ENCODE results near the gene TOX2.

The TOX2 gene

GRCh38 chr20:44085616-44086434, 171.2 kb downstream of the TOX2 start:
- no peak for DNase-seq

- no peak for DNase-seq
Observed at GRCh38 chr20:44087051-44087856, 172.6 kb downstream of the TOX2 start.

DNA sequence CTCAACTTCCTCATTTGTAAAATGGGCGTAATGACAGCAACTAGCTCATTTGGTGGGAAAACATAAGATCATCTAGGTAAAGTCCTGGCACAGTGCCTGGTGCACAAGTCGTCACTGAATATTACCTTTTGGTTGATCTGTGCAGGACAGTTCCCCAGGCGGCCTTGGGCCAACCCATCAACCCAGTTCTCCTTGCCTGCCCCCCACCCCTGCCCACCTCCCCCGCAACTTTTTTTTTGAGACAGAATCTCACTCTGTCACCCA, 173.1 kb downstream of the TOX2 start:
- DNase-seq: no peak

- DNase-seq: no peak
Observed at GRCh38 chr20:44089987-44090674, 175.5 kb downstream of the TOX2 start.

GRCh38 chr20:44091026-44091425, 176.4 kb downstream of the TOX2 start:
- no peak for DNase-seq

DNA sequence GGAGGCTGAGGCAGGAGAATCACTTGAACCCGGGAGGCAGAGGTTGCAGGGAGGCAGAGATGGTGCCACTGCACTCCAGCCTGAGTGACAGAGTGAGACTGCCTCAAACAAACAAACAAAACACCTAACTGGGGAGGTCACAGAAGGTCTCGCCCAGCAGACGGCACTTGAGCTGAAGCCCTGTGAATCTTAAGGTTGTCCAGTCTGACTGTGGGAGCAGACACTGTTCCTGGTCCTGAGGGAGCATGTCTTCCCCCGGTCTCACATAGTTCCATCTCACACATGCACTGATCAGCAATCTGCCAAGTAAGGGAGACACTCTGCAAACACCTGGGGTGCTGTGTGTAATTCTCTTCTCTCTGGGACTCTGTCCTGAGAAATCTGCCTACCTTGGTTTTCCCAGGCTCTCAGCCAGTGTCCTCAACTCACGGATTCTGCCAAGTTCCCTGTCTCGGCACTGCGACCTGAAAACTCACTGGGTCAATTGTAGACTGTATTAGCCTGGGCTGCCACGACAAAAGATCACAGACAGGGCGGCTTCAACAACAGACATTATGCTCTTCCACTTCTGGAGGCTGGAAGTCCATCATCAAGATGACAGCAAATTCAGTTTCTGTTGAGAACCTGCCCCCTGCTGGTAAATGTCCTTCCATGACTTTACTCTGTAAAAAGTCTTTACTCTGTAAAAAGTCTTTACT, 178.0 kb downstream of the TOX2 start:
- no peak for DNase-seq

- DNase-seq: no peak
Observed at GRCh38 chr20:44093249-44093582, 178.6 kb downstream of the TOX2 start.

DNA sequence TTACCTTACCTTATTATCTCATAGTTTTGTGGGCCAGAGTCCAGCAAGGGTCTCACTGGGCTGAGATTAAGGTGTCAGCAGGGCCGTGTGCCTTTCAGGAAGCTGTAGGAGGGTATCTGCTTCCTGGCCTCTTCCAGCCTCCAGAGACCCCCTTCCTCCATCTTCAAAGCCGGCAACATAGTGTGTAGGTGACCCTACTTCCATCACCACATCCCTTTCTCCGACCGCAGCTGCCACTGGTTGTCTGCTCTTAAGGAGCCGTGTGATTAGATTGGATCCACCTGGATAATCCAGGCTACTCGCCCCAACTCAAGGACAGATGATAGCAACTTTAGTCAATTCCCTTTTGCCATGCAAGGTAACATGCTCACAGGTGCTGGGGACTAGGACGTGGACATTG, 181.2 kb downstream of the TOX2 start:
- DNase-seq: no peak

GRCh38 chr20:44097521-44098255, 183.0 kb downstream of the TOX2 start:
- no peak for DNase-seq

- DNase-seq: no peak
Observed at GRCh38 chr20:44098256-44098630, 183.6 kb downstream of the TOX2 start.

GRCh38 chr20:44098657-44099056, 184.0 kb downstream of the TOX2 start:
- DNase-seq: no peak

DNA sequence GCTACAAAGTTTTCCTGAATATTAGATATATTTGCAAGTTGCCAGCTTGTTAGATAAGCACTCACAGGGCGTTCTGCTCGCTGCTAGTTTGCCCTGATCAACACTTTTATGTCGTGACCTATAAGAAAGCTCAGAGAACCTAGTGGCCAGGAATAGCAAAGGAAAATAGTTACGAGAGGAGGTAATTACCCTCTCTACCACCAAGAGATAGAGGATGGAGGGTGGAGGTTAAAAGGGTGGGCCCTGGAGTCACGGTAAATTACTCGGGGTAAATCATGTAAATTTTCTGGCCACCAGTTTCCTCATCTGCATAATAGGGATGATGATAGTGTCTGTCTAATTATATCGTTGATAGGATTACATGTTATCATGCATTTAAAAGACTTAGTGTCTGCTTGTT, 185.2 kb downstream of the TOX2 start:
- no peak for DNase-seq

DNA sequence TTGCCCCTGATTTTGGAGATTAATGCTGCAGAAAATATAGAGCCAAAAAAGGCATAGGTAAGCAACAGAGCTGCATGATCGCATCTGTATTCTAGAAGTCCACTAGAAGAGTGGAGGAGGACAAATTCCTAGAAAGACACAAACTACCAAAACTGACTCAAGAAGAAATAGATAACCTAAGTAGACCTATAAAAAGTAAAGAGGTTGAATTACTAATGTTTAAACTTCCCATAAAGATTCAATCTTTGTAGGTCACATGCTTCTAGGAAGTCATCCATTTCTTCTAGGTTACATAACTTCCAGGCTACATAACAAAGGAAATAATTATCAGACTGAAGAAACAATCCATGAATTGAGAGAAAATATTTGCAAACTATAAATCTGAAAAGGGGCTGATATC, 187.9 kb downstream of the TOX2 start:
- DNase-seq: no peak

- no peak for DNase-seq
Observed at GRCh38 chr20:44104798-44105517, 190.3 kb downstream of the TOX2 start.

- no peak for DNase-seq
Observed at GRCh38 chr20:44106615-44107014, 192.0 kb downstream of the TOX2 start.

- DNase-seq: no peak
Observed at GRCh38 chr20:44109951-44110361, 195.3 kb downstream of the TOX2 start.

DNA sequence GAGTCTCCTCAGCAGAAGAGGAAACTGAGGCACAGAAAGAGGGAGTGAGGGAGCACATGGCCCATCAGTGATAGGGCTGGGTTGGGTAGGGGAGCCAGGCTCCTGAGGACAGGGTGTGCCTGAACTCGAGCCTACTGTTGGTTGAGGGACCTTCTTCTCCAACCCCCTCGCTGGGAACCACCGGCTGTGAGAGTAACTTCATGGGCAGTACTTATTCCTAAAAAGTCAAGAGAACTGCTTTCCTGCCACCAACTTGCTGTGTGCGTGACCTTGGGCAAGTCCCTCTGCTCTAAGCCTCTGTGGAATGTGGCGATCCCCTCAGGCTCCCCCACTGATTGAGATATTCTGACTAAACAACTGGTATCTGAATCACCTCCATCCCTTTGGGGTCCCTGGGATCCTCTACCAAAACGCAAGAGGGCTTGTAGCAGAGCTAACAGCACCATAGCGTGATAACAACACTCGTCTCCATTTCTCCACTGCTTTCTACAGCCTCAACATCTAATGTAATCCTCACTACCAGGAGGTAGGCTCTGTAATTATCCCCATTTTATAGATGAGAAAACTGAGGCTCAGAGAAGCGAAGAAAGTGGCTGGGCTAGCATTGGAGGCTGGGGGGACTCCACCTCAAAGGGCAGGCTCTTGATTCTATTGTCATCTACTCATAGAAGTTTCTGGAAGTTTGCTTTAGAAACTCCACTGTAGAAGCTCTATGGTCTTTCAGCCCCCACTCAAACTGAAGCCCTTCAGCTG, 196.3 kb downstream of the TOX2 start:
- DNase-seq: no peak

DNA sequence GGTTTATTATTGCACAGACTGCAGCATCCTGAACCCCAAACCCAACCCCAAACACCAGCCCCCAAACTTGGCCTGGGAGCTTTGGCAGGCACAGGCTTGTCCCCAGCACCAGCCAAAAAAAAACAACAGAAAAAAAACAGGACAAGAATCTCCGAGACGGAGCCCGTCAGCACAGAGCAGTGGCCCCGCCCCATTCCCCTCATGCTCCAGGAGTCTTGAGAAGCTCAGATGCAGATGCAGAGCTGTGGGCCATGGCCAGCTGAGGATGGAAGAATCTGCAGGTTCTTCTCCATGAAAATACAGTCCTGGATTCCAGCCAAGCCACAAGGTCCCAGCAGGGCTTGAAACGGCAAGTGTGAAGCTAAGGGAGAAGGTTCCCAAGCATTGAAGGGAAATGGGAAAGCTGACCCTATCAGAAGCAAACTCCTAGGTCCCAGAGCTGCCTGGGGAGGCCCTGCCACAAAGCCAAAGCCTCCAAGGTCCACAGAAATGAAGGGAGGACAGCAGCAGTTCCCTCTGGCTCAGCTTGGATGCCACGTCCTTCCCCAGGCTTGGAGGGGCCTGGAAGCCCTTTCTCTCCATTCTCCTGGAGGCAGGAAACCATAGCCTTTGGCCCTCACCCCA, 197.2 kb downstream of the TOX2 start:
- no peak for DNase-seq

DNA sequence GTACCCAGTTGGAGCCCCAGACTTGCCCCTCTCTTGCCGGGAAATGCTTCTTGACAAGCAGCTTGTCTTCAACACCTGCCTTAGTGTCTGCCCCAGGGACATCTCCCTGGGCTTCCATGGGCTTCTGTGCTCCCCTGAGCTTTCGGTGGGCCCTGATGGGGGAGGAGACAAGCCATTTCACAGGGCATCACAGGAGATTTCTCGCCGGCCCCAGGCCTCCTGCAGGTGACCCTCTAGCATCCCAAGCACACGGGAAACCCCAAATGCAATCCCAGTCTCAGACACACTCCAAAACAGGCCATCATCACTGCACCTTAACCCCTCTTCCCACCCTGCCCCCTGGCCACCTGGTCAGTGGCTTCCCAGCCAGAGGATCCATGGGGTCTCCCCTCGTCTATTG, 197.8 kb downstream of the TOX2 start:
- DNase-seq: no peak

DNA sequence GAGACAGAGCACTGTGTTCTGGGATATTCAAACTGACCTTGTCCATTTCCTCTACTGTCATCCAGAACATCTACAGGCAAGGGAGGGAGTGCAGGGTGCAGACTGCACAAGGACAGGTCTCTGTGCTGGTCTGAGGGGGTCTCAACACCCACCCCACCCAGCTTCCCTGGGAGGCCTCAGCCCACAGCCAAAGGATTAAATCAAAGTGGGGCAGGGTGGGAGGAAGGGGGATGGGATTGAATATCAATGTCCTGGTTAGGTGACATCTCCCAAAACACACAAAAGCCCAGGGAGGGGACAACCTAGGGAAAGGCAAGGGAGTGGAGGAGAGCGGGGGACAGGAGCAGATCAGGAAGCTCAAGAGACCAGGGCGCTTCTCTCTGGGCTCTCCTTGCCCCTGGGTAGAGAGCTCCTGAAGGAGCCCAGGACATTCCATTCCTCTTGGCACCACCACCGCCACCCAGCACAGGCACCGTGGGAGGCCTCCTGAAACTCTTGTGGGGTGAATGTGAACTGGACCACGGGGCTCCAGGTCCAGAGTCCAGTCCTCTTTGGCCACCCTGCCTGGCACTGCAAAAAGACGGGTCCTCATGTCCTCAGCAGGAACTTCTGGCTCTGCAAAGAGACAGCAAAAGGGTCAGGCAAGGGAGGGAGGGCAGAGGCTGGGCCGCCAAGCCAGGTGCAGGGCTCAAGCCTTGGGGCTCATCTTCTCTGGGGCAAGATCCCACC, 198.4 kb downstream of the TOX2 start:
- no peak for DNase-seq

Data from activated T-cell treated with anti-CD3 and anti-CD28 coated beads, Interleukin-2, amount 50 U/mL, for 1 hour (primary cell).